A172 (cell line): Measurements from ENCODE around the gene CCDC14. TPM values are rescaled to one million over a fixed set of nuclear protein-coding genes. Genes with fewer than 3 reads are reported as not detected.
A peak's percentile ranks its signal among the peaks of the same experiment; 100 is the strongest.
"Not testable (repeated sequence)": the region's sequence is repeated elsewhere in the genome, so short reads cannot be mapped to it uniquely, and the experiment has no call there.

Source experiments
- DNase-seq: peaks from one replicate; pipeline ENCODE4 v3.0.0-alpha.2; 2015; ENCODE audit warnings: low spot score
- total RNA-seq: library from RNA; depleted of rRNA; stranded (reverse); fragments of >200 nt; shearing (Covaris generic); gene quantifications from 2 replicates; pipeline ENCODE4 v1.2.3, GENCODE V29; 2014; rRNA removed

The CCDC14 gene
- 53.4 and 53.8 TPM in 2 replicates for total RNA-seq

DNA sequence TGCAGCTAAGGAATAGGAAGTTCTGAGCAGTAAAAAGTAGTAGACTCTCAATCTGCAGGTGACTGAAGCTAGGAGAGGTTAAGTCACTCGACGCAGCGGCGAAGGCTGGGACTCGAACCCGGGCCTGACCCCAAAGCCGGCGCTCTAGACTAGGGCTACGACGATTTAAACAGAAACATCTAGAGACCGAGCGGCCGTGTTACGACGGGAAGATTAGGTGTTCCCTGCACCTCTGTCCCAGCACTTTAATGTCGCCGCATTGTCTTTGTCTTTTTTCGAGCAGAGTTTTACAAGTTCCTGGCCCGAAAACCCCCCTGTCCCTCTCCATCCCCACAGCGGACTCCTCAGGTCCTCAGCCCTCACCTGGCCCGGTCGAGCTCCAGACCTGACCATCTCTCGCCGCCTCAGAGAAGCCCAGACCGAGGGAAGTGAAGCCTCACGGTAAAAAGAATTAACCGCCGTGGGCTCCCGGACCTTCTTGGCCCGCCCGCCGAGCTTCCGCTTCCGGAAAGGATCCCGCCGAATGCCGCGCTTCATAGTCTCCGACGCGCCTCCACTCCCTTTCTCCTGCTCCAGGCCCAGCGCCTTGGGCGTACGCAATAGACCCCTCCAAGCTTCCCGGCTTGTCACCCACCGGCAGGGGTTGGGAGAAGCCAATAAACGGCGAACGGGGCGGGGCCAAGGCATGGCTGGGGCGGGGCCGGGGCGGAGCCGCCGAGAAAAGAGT lies at the start of gene CCDC14:
Gene CCDC14, minus strand, starts transcription at position 449 of the 727 bp plus-strand sequence. Its CDS starts 56 bp downstream, at position 393.
- DNase-seq, result peak; percentile 93

- peak; percentile 8 for DNase-seq
Measured at GRCh38 chr3:124008321-124008720, 47.3 kb upstream of the CCDC14 start.

GRCh38 chr3:124007186-124007585 lies 46.2 kb upstream of the CCDC14 start:
- peak; percentile 40 for DNase-seq

DNA sequence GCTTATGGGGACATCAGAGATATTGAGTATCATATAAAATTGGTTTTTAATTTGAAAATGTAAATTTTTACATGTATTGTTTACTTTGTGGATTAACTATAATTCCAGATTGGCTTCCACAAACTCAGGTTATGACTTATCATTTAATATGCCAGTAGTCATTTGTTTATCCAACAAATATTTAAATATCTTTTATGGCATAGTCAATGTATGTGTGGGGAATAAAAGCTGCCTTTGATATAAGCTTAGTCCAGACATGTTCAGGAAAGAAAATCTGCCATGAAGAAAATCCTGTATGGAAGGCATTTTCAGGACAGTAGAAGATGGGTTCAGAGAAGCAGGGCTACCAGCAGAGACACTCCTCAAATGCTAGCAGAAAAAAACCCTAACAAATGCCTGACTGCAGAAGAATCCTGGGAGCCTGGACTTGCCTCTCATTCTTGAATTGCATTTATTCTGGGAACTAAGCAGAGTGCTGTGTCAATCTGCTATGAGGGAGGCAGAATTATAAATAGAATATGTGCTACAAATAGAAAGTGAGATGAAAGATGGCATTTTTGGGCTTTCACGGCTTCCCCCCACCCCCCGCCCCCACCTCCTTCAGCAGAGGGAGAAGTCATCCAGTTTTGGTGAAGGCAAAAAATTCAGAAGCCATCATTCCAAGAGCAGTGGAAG lies 41.5 kb upstream of the CCDC14 start:
- not testable (repeated sequence) for DNase-seq

- not testable (repeated sequence) for DNase-seq
Measured at GRCh38 chr3:124001366-124001765, 40.3 kb upstream of the CCDC14 start.

- DNase-seq, result no peak
Measured at GRCh38 chr3:123997543-123997942, 36.5 kb upstream of the CCDC14 start.

DNA sequence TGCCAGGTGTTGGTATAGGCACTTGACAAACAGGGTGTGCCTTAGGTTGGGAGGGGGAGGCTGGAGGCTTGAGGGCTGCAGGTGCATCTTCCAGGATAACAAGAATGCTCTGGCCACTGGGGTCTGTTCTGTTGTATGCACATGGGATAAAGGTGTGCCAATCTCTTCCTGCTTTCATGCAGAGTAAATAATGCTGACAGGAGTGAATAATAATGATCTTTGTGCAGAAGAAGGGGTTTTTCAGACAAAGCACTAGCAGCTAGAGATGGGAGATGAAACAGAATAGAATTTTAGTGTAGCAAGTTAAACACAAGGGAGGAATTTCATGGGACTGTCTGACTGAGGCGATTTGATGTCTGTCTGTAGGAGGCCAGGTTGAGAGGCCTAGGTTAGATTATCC lies 32.8 kb upstream of the CCDC14 start:
- no peak for DNase-seq

GRCh38 chr3:123991730-123992588 lies 30.9 kb upstream of the CCDC14 start, which contains the start of gene ROPN1:
TSS of gene ROPN1 (minus strand) at chr3:123992124. CDS start at chr3:123980481, 11,643 bp downstream.
- not testable (repeated sequence) for DNase-seq

GRCh38 chr3:123986427-123986826 lies 25.4 kb upstream of the CCDC14 start:
- DNase-seq, result no peak

DNA sequence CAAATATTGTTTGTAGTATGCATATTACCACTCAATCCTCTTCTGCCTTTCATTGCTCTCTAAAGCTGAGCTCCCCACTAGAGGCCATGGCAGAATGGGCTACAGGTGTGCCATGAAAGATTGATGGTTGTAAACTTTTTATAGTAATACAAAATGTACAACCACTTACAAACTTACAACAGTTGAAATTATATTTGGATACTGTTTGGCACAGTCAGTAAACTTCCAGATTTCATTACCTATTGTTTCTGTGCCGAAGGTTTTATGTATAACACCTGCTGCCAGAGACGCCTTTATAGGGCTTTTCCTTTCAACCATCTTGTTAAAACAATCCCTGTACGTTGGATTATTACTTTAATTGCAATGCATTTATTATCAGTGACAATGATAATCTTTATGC lies 23.9 kb upstream of the CCDC14 start:
- no peak for DNase-seq

DNA sequence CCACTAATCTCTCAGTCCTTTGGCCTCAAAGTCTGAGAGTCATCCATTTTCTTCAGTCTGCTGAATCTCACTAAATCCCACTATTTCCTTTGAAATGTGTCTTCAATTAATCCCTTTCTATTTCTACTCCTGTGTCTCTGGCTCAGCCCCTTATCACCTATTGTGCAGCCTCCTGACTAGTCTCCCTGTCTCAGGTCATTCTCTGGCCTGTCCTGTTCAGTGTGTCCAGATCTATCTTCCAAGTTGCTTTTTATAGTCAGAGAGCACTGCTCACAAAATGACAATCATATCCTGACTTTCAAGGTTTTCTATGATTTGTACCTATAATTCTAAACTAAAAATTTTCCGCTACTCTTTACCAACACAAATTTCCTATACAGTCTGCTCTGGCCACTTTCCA lies 23.3 kb upstream of the CCDC14 start:
- no peak for DNase-seq

- not testable (repeated sequence) for DNase-seq
Measured at GRCh38 chr3:123981317-123981716, 20.3 kb upstream of the CCDC14 start.

DNA sequence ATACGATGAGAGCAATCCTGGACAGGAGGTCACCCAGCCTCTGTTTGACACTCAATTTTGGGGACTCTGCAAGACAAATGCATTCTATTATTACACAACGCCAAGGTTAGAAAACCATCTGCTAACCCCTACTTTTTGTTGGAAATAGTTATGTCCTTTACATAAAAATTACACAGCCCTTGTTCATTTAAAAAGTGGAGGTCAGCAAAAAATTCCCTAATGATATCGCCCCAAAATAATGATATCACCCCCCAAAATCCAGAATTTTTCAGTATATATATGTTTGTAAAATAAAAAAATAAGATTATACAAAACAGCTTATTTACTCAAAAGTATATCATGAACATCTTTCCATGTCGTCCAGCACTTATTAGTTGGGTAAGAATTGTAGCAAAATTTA lies 19.5 kb upstream of the CCDC14 start:
- DNase-seq, result no peak

DNA sequence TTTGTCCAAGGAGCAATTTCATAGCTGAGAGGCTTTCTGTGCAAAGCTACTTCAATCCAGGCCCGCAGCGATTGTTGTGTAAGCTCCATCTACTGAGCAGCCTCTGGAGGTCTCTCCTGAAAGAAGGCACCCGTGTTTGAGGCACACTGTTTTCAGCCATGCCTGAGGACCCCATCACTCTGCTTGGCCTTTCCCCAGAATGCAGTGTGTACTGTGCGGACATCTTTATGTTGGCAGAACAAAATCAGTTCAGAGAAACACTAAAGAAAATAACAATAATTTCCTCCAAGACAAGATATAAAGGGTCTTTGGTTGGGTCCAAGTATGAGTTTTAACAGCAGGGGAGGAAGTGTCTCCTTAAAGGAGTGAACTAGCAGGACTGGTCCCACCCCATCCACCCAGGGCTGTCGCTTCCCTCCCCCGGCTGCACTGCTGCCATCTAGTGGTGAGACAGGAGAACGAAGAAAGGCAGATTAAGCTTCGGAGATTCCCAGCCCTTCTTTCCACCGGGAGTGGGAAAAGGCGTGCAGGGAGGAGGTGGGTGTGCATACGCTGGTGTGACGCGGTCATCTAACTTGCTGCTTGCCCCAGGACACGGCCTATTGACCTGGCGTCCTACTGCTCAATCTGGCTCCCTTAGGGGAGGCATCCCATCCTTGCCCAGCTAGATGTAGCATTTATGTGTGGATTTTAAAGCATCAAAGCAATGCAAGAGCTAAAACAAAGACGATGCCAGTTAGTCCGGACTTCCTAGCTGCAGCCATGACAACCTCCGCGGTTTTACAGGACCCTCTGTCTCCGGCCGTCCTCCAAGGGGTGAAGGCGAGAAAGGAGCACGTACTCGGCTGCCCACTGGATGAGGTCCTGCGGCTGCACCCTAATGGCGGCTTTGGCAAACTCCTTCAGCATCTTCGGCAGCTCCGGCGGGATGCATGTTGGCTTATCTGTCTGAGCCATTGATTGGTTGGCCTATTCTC lies 18.8 kb upstream of the CCDC14 start:
- DNase-seq, result peak; percentile 36

- not testable (repeated sequence) for DNase-seq
Measured at GRCh38 chr3:123976904-123977303, 15.9 kb upstream of the CCDC14 start.

- peak; percentile 54 for DNase-seq
Measured at GRCh38 chr3:123976181-123976898, 15.3 kb upstream of the CCDC14 start.

DNA sequence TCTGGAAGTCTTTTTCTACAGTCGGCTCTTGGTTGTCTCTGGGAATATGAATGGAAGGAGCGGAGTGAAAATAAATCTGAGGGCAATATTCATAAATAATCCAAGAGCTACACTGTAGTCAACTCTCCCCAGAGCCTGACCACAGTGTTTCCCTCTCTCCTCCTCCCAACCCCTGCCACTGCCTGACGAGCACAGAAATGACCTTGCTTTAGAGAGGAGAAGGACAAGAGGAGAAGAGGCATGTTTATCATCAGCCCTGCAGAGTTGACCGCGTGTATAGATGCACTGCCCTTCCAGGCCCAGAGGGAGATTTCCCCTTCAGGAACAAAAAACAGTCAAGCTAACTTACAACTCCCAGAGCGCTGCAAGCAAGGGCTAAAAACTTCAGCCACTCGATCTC lies 14.0 kb upstream of the CCDC14 start:
- not testable (repeated sequence) for DNase-seq

DNA sequence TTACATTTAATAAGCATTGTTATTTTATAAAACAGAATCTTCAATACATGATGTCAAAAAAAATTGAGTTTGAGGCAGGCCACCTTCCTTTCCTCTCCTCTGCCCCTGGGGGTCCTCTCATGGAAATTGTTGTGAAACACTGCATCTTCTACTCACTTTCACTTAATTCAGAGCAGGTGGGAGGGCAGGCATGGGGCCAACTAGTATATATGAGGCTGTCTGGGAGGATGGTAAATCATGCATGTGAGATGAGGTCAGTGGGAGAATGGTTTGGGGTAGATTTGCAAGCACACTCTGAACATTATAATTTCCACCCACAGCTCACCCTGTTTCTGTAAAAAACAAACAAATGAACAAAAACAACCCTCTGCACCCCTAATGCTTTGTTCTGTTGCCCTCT lies 10.4 kb upstream of the CCDC14 start:
- no peak for DNase-seq

GRCh38 chr3:123967260-123967659 lies 6.2 kb upstream of the CCDC14 start:
- not testable (repeated sequence) for DNase-seq

DNA sequence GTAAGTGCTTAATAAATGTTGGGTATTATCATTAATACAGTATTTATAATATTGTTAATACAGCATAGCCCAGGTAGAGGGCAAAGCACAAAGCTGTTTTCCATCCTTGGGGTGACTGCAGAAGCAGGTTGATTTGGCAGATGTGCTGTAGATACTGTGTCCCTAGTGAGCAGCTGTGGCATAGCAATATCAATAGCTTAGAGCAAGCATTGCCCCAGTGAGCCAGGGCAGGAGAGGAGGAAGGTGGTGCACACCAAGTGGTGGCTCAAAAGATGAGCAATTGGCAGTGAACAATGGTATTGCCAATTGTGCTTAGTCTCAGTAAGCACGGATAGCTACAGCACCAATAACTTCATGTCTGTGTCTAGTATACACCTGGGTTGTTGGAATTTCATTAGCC lies 5.8 kb upstream of the CCDC14 start:
- DNase-seq, result not testable (repeated sequence)
